Epithelial cell of esophagus (primary cell): ENCODE results near the gene MRPS11.
A peak's percentile ranks its signal among the peaks of the same experiment; 100 is the strongest.
"Not testable (repeated sequence)": the region's sequence is repeated elsewhere in the genome, so short reads cannot be mapped to it uniquely, and the experiment has no call there.

Experiments used
- DNase-seq: peaks from one replicate; pipeline ENCODE4 v3.0.0; 2010; ENCODE audit warnings: low read depth
- H3K4me3 ChIP-seq: 2 replicates; pipeline ENCODE4 v1.5.1; 2011; ENCODE audit warnings: mild to moderate bottlenecking, low read length, control low read depth
- TF ChIP-seq, protein P1 (sequence below): IDR thresholded peaks from 2 replicates; pipeline ENCODE4 v1.5.1; 2011; ENCODE audit warnings: low read depth, mild to moderate bottlenecking, low read length, control low read depth, inconsistent platforms; ENCODE audit not compliant: insufficient read depth; ENCODE audit errors: missing control alignments

MRPS11 gene

DNA sequence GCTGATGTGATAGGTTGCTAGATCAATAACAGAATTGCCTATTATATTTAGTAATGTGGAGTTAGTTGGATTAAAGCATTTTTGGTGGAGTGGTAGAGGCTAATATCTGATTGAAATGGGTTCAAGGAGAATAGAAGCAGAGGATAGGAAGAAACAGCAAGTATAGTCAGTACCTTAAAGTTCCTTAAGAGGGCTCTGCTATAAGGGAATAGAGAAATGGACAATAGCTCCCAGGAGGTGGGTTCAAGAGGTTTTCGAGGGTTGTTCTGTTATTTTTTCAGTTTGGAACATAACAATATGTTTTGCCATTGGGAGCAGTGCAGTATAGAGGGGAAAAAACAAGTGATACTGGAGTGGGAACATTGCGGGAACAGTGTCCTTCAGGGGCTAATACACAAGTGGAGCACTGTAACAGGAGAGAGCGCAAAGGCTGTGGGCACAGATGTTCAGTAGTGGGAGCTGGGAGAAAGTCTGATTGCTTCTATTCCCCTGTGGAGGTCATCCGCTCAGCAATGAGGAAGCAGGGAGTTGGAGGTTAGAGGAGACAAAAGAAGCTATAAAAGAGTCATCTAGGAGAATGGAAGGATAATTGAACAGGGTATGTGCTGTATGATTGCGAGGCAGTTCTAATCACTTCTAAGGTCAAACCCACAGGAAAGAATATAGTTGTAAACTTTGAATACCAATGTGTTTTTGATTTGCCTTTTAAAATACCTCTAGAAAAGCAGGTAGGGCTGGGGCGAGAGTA lies 3.3 kb downstream of the MRPS11 start:
- DNase-seq: no peak
- TF ChIP-seq, protein P1, sequence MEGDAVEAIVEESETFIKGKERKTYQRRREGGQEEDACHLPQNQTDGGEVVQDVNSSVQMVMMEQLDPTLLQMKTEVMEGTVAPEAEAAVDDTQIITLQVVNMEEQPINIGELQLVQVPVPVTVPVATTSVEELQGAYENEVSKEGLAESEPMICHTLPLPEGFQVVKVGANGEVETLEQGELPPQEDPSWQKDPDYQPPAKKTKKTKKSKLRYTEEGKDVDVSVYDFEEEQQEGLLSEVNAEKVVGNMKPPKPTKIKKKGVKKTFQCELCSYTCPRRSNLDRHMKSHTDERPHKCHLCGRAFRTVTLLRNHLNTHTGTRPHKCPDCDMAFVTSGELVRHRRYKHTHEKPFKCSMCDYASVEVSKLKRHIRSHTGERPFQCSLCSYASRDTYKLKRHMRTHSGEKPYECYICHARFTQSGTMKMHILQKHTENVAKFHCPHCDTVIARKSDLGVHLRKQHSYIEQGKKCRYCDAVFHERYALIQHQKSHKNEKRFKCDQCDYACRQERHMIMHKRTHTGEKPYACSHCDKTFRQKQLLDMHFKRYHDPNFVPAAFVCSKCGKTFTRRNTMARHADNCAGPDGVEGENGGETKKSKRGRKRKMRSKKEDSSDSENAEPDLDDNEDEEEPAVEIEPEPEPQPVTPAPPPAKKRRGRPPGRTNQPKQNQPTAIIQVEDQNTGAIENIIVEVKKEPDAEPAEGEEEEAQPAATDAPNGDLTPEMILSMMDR: no peak
- H3K4me3 ChIP-seq: no peak overlapping the region

DNA sequence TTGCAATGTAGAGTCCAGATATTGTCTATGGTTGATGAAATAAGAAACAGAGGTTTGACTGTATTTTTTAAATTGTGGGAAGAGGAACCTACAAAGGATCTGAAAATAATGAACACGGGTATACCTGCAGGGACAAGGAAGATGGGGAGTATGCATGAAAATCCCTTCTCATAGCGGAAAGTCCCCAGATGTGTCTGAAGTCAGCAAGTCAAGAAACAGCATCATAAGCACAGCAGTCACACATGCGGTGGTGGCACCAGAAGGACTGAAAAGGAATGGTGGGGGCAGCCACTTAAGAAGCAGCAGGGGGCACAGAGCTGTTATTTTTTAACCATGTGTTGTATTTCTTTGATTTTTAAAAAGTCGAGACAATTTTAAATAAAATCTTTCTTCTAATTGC lies 4.7 kb downstream of the MRPS11 start:
- H3K4me3 ChIP-seq: no peak overlapping the region
- TF ChIP-seq, protein P1: no peak
- no peak for DNase-seq

DNA sequence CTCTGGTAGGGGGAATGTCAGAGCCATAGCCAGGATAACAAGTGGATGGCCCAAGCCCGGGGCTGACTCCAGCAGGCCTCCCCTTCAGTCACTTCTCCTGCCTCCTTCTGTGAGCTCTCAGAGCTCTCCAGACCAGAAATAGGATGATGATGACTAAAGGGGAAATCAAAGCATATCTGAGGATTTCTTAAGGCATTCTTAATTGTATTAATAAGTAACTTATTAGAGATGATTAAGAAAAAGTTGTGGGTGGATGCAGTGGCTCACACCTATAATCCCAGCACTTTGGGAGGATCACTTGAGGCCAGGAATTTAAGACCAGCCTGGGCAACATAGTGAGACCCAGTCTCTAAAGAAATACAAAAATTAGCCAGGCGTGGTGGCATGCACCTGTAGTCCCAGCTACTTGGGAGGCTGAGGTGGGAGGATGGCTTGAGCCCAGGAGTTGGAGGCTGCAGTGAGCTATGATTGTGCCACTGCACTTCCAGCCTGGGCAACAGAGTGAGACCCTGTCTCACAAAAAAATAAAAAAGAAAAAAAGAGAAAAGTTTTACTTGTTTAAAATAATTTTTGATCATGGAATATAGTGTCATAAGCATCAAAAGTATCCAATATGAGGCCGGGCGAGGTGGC lies 6.3 kb downstream of the MRPS11 start:
- DNase-seq, H3K4me3 ChIP-seq: not testable (repeated sequence)

DNA sequence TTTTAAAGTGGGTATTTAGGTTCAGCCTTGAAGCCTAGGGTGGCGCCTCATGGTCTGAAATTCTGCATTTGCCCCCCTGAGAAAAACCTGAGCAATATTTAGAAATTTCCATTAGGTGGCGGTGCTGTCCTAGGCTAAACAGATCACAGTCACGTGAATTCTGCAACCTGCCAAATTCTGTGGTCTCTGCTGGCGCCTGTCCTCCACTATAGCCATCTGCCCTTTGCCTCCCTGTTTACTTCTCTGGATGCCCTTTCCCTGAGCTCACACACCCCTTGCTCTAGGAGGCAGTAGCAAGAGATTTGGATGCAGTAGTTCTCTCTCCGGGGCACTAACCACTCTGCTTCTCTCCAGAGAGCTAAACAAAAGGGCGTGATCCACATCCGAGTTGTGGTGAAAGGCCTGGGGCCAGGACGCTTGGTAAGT lies 9.1 kb downstream of the MRPS11 start:
- DNase-seq: peak; percentile 46
- TF ChIP-seq, protein P1: peak; percentile 62
- H3K4me3 ChIP-seq: no peak overlapping the region

DNA sequence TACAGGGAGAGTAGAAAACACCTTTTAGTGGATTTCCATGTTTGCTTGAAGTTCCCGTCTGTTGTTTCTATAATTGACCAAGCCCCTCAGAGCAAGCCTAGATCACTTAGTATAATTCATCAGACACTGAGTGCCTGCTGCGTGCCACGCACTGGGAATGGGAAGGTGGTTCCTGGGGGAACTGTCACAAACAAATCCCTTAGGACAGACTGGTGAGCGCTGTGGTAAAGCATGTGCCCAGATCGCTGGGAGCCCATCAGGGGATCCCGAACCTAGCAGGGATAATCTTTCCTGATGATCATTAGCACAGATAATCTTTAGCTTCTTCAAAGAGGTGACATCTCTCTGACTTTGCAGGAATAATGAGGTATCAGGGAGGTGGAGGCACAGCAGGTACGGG lies 9.6 kb downstream of the MRPS11 start:
- TF ChIP-seq, protein P1: no peak
- H3K4me3 ChIP-seq: no peak overlapping the region
- no peak for DNase-seq

DNA sequence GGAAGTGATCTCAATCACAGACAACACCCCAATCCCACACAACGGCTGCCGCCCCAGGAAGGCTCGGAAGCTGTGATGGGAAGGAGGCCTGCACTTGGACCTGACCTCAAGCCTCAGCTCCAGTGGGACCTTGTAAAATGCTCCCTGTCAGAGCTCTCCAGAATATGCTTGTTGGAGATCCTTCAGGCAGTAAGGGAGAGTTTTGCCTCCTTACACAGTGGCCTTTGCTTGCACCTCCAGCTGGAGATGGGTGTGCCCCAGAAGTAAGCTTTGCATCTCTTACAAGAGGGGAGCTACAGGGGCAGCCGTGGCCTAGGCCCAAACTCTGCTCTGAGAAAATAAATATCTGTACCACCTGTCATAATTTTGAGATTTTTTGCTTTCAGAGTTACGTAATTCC lies 10.4 kb downstream of the MRPS11 start:
- DNase-seq: no peak
- TF ChIP-seq, protein P1: no peak
- no peak overlapping the region for H3K4me3 ChIP-seq

DNA sequence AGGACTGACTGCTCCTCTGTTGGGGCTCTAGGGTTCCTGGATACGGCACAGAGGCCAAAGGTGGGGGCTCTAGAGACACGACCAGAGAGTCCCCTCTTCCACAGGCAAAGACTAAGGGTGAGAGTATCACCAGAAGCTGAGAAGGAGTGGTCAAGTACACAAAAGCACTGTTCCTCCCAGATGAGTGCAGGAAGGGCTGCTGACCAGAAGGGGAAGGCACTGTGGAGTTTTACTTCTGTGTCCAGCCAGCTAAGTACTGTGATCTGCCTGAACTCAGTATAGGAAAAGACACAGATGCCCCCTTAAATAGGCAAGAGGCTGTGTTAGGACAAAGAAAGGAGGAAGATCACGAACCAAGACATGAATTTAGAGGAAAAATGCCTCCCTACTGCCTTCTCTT lies 11.7 kb downstream of the MRPS11 start:
- TF ChIP-seq, protein P1: no peak
- H3K4me3 ChIP-seq: no peak overlapping the region
- DNase-seq: no peak
